K562 (cell line): ENCODE data around the gene ACSM2B. TPM values are rescaled to one million over a fixed set of nuclear protein-coding genes. Genes with fewer than 3 reads are reported as not detected.

Experiments used
- ATAC-seq: fragments of 200-7000 bp; cut with Tn5 transposase; 3 replicates; pipeline ENCODE4 v1.9.1; 2020; ENCODE audit warnings: moderate library complexity
- BruUV-seq: library from RNA; stranded (reverse); fragments of 400-500 nt; replicated peaks from 2 replicates; lab custom pipeline; 2021; lab: Mats Ljungman, UMichigan
- CTCF ChIA-PET: fragments of 300-600 bp; formaldehyde crosslinking; extraction: SDS; loops from one replicate; lab custom pipeline; 2021; ENCODE audit warnings: low intra/inter-chr PET ratio; lab: Yijun Ruan, JAX
- POLR2A ChIA-PET: fragments of 300-600, 350-650 bp; sonication (Branson Sonifier 250); formaldehyde crosslinking; extraction: SDS; loops from one replicate; lab custom pipeline; 2021; ENCODE audit warnings: antibody characterized with exemption, inconsistent platforms; lab: Yijun Ruan, JAX
- DNase-seq, 4 experiments: peaks; one replicate each; pipeline versions ENCODE4 v3.0.0 to v3.0.0-alpha.2; 2011 to 2018; ENCODE audit warnings: low spot score in 3 of 4, mixed read lengths in 3 of 4; ENCODE audit errors: extremely low read depth in 1 of 4
- FAIRE-seq: peaks from 2 replicates; lab custom pipeline; 2011; peaks lifted over from hg19 to GRCh38; lab: Jason Lieb, UNC
- H2AFZ ChIP-seq: 2 replicates; pipeline ENCODE4 v1.6.0; 2011; ENCODE audit warnings: low read depth, low read length, control low read depth, inconsistent platforms
- H3K27ac ChIP-seq: fragments of 200-600 bp; 3 replicates; pipeline ENCODE4 v1.8.0; 2011; ENCODE audit warnings: low read depth, mild to moderate bottlenecking, control low read depth, inconsistent platforms, low read length, moderate library complexity, mixed read lengths; ENCODE audit errors: extremely low read depth
- H3K27me3 ChIP-seq, 2 experiments: fragments of 300-600 bp in 1 of 2; 2 replicates in 1 of 2; 3 replicates in 1 of 2; pipeline versions ENCODE4 v1.6.0 to v1.8.0; 2011; ENCODE audit warnings: inconsistent platforms in 2 of 2, low read length in 2 of 2, mild to moderate bottlenecking in 1 of 2, mixed read lengths in 1 of 2, moderate library complexity in 1 of 2; ENCODE audit not compliant: control insufficient read depth in 2 of 2, insufficient read depth in 2 of 2
- H3K36me3 ChIP-seq: fragments of 300-600 bp; 3 replicates; pipeline ENCODE4 v1.8.0; 2011; ENCODE audit warnings: mild to moderate bottlenecking, low read length, inconsistent platforms; ENCODE audit not compliant: control insufficient read depth, insufficient read depth
- H3K4me1 ChIP-seq, 2 experiments: fragments of 200-600 bp in 1 of 2; replicated peaks in 1 of 2; 2 replicates in 1 of 2; 3 replicates in 1 of 2; pipeline versions ENCODE4 v1.5.1 to v1.8.0; 2011; ENCODE audit warnings: inconsistent platforms in 2 of 2, low read length in 2 of 2, mild to moderate bottlenecking in 1 of 2, mixed read lengths in 1 of 2, moderate library complexity in 1 of 2; ENCODE audit not compliant: control insufficient read depth in 2 of 2, insufficient read depth in 2 of 2
- H3K4me2 ChIP-seq: 2 replicates; pipeline ENCODE4 v1.6.1; 2011; ENCODE audit warnings: low read length, control low read depth, inconsistent platforms, mixed read lengths; ENCODE audit not compliant: insufficient read depth
- H3K4me3 ChIP-seq: fragments of 200-600 bp; sonication (generic), shearing (Covaris generic); 2 replicates; pipeline ENCODE4 v1.5.1; 2016; ENCODE audit warnings: control low read depth, inconsistent platforms
- H3K79me2 ChIP-seq: fragments of 200-600 bp; 3 replicates; pipeline ENCODE4 v1.8.0; 2011; ENCODE audit warnings: low read length, inconsistent platforms; ENCODE audit not compliant: control insufficient read depth, insufficient read depth
- H3K9ac ChIP-seq, 2 experiments: 2 replicates each; pipeline versions ENCODE4 v1.6.0 to v1.6.1; 2011; ENCODE audit warnings: low read depth in 2 of 2, low read length in 2 of 2, control low read depth in 1 of 2, inconsistent platforms in 1 of 2, mild to moderate bottlenecking in 1 of 2, mixed read lengths in 1 of 2; ENCODE audit not compliant: insufficient read depth in 1 of 2
- H3K9me1 ChIP-seq: one replicate; pipeline ENCODE4 v1.6.0; 2011; ENCODE audit warnings: inconsistent platforms, mild to moderate bottlenecking, low read length, moderate library complexity; ENCODE audit not compliant: control insufficient read depth, insufficient read depth
- H3K9me3 ChIP-seq: replicated peaks from 2 replicates; pipeline ENCODE4 v1.5.1; 2011; ENCODE audit warnings: low read depth, low read length, inconsistent platforms; ENCODE audit not compliant: control insufficient read depth, insufficient read depth
- H4K20me1 ChIP-seq: replicated peaks from 2 replicates; pipeline ENCODE4 v1.6.1; 2011; ENCODE audit warnings: low read length, inconsistent platforms, mixed read lengths; ENCODE audit not compliant: control insufficient read depth, insufficient read depth
- C11orf30 ChIP-seq: fragments of 450-650 bp; IDR thresholded peaks from 2 replicates; pipeline ENCODE4 v1.6.1; 2016; ENCODE audit warnings: low read depth, mild to moderate bottlenecking
- FOXJ2 ChIP-seq: fragments of 200-800 bp; sonication (Bioruptor generic); IDR thresholded peaks from 2 replicates; pipeline ENCODE4 v1.6.1; 2016; ENCODE audit warnings: missing genetic modification characterization, missing compliant biosample characterization
- GABPA ChIP-seq: fragments of 200-800 bp; sonication (Bioruptor generic); conservative IDR thresholded peaks from 2 replicates; pipeline ENCODE4 v1.6.1; 2016; ENCODE audit warnings: low read depth, missing genetic modification characterization, missing compliant biosample characterization
- HDAC3 ChIP-seq: fragments of 450-650 bp; IDR thresholded peaks from 2 replicates; pipeline ENCODE4 v1.6.1; 2018; ENCODE audit warnings: borderline replicate concordance, mild to moderate bottlenecking, moderate library complexity; ENCODE audit not compliant: partially characterized antibody
- KDM2B ChIP-seq: fragments of 250-450 bp; sonication (Bioruptor Pico); IDR thresholded peaks from 2 replicates; pipeline ENCODE4 v1.8.0; 2021; ENCODE audit warnings: mild to moderate bottlenecking, moderate library complexity
- MAFF ChIP-seq: IDR thresholded peaks from 2 replicates; pipeline ENCODE4 v1.6.1; 2012; ENCODE audit warnings: low read length, improper control_type of control experiment
- MAFG ChIP-seq: fragments of 450-650 bp; conservative IDR thresholded peaks from 2 replicates; pipeline ENCODE4 v1.6.1; 2016; ENCODE audit warnings: missing genetic modification characterization, missing compliant biosample characterization
- MAFK ChIP-seq: IDR thresholded peaks from 2 replicates; pipeline ENCODE4 v1.6.1; 2011; ENCODE audit warnings: low read length, improper control_type of control experiment
- NFE2L1 ChIP-seq: fragments of 450-650 bp; IDR thresholded peaks from 2 replicates; pipeline ENCODE4 v1.6.1; 2016; ENCODE audit warnings: missing genetic modification characterization, low read depth, mild to moderate bottlenecking, missing compliant biosample characterization, moderate library complexity, borderline replicate concordance
- SIN3B ChIP-seq: fragments of 450-650 bp; IDR thresholded peaks from 2 replicates; pipeline ENCODE4 v1.6.1; 2017; ENCODE audit warnings: low read depth, mild to moderate bottlenecking, moderate library complexity
- TSC22D4 ChIP-seq: fragments of 450-650 bp; IDR thresholded peaks from 2 replicates; pipeline ENCODE4 v1.6.1; 2016; ENCODE audit warnings: missing genetic modification characterization, missing biosample characterization, control low read depth
- ZNF175 ChIP-seq: fragments of 200-800 bp; sonication (Bioruptor generic); IDR thresholded peaks from 2 replicates; pipeline ENCODE4 v1.6.1; 2016; ENCODE audit warnings: low read depth, mild to moderate bottlenecking, missing genetic modification characterization, missing compliant biosample characterization
- ZNF316 ChIP-seq: fragments of 450-650 bp; IDR thresholded peaks from 2 replicates; pipeline ENCODE4 v1.6.1; 2016
- in situ Hi-C: fragments of 300-500 bp; cut with MboI; formaldehyde crosslinking; loops from 4 replicates; pipeline ENCODE4 v1.15.0; 2018; ENCODE audit warnings: inconsistent platforms, mixed read lengths
- intact Hi-C: fragments of 100-400 bp; cut with micrococcal nuclease; formaldehyde crosslinking; loops from 2 replicates; pipeline ENCODE4 v1.14.2; 2022
- polyA plus RNA-seq, 8 experiments: library from polyadenylated mRNA; depleted of rRNA in 4 of 8; stranded (reverse) in 5 of 8; unstranded in 3 of 8; fragments of >200 nt; fragmentation: Nextera tagmentation in 2 of 8; fragmentation: Illumina TruSeq in 1 of 8; extraction: Ambion mirVana in 2 of 8; extraction: Trizol in 1 of 8; gene quantifications; 2 replicates each; pipeline versions ENCODE4 v1.2.1 to v1.2.3, GENCODE V29; 2011 to 2014; ENCODE audit warnings: inconsistent platforms in 1 of 8, missing spikeins in 1 of 8
- total RNA-seq, 7 experiments: library from RNA; depleted of rRNA in 6 of 7; stranded (reverse); fragments of >200 nt in 6 of 7; fragmentation: Illumina TruSeq in 2 of 7; extraction: Trizol in 2 of 7; gene quantifications; 2 replicates each; pipeline versions ENCODE4 v1.2.1 to v1.2.3, GENCODE V29; 2011 to 2021; ENCODE audit warnings: low replicate concordance in 1 of 7
- TF ChIP-seq, protein P1 (sequence below): fragments of 450-650 bp; IDR thresholded peaks from 2 replicates; pipeline ENCODE4 v1.6.1; 2017; ENCODE audit warnings: antibody characterized with exemption, mild to moderate bottlenecking

Gene ACSM2B
- total and polyA plus RNA-seq, 9 of the 15 experiments (the other 6 are each of a cell fraction or from before 2014, with no cell fraction given) = 0.06 to 0.69 (median 0.55) TPM; not detected in 3

DNA sequence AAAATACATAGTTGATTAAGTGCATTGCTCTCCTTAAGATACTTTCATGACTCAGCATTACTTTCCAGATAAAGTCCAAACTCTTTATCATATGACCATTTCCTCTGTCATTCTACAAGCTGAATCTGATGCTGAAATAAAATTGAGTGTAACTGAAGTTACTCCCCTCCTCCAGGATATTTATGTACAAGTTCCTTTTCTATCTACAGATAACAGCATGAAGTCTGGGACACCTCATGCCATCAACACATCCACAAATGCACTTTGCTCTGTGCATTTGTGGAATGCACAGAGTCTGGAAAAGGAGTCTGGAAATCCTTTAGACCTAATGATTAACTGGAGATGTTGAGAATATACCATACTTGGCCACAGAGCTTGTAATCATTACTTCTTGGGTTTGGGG lies 60.5 kb downstream of the ACSM2B start:
- H3K36me3 ChIP-seq = no peaks in the 10 kb centered on the region
- H3K9ac ChIP-seq = no peak overlapping the region
- no peaks in the 10 kb centered on the region for H3K9me3 ChIP-seq
- DNase-seq (no peak), FAIRE-seq (no peak), ATAC-seq (no peak)
- no peaks in the 10 kb centered on the region for H4K20me1 ChIP-seq
- intact Hi-C loops (no loop called here), in situ Hi-C loops (no loop called here)
- no peak overlapping the region for H3K4me3 ChIP-seq
- no peaks in the 10 kb centered on the region for H3K79me2 ChIP-seq
- peak; percentile 83 for TF ChIP-seq MAFG (tag)
- TF ChIP-seq TSC22D4 = no peak
- TF ChIP-seq, protein P1, sequence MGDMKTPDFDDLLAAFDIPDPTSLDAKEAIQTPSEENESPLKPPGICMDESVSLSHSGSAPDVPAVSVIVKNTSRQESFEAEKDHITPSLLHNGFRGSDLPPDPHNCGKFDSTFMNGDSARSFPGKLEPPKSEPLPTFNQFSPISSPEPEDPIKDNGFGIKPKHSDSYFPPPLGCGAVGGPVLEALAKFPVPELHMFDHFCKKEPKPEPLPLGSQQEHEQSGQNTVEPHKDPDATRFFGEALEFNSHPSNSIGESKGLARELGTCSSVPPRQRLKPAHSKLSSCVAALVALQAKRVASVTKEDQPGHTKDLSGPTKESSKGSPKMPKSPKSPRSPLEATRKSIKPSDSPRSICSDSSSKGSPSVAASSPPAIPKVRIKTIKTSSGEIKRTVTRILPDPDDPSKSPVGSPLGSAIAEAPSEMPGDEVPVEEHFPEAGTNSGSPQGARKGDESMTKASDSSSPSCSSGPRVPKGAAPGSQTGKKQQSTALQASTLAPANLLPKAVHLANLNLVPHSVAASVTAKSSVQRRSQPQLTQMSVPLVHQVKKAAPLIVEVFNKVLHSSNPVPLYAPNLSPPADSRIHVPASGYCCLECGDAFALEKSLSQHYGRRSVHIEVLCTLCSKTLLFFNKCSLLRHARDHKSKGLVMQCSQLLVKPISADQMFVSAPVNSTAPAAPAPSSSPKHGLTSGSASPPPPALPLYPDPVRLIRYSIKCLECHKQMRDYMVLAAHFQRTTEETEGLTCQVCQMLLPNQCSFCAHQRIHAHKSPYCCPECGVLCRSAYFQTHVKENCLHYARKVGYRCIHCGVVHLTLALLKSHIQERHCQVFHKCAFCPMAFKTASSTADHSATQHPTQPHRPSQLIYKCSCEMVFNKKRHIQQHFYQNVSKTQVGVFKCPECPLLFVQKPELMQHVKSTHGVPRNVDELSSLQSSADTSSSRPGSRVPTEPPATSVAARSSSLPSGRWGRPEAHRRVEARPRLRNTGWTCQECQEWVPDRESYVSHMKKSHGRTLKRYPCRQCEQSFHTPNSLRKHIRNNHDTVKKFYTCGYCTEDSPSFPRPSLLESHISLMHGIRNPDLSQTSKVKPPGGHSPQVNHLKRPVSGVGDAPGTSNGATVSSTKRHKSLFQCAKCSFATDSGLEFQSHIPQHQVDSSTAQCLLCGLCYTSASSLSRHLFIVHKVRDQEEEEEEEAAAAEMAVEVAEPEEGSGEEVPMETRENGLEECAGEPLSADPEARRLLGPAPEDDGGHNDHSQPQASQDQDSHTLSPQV = no peak
- peak; percentile 64; the same call in 1 of the 2 replicates for TF ChIP-seq MAFF
- no peak for TF ChIP-seq GABPA (tag)
- TF ChIP-seq NFE2L1 (tag) = peak; percentile 24; the same call in 1 of the 2 replicates
- no peak for TF ChIP-seq ZNF175
- peak; percentile 50; the same call in 1 of the 2 replicates for TF ChIP-seq C11orf30
- peak; percentile 77 for TF ChIP-seq ZNF316
- no peak for TF ChIP-seq SIN3B
- TF ChIP-seq FOXJ2 (tag) = no peak
- TF ChIP-seq MAFK = peak; percentile 50; the same call in 1 of the 2 replicates
- TF ChIP-seq HDAC3 = no peak
- no peak for TF ChIP-seq KDM2B (CRISPR knock-in tag)
- no TSS peak for BruUV-seq
- H3K4me2 ChIP-seq = no peak overlapping the region
- no peaks in the 10 kb centered on the region for H3K4me1 ChIP-seq
- H3K27me3 ChIP-seq = no peaks in the 10 kb centered on the region
- ChIA-PET POLR2A (no interaction called here), CTCF (no interaction called here)
- H2AFZ ChIP-seq = no peak overlapping the region
- H3K27ac ChIP-seq = no peak overlapping the region
- no peaks in the 10 kb centered on the region for H3K9me1 ChIP-seq
